HG02678 (cell line): ENCODE measurements around the gene REXO1.
A peak's percentile ranks its signal among the peaks of the same experiment; 100 is the strongest.
"Not testable (repeated sequence)": the region's sequence is repeated elsewhere in the genome, so short reads cannot be mapped to it uniquely, and the experiment has no call there.

Source experiments
- ATAC-seq: cut with Tn5 transposase; IDR thresholded peaks from one replicate; pipeline ENCODE4 v1.9.1; 2021; ENCODE audit warnings: mild to moderate bottlenecking, moderate library complexity; ENCODE audit not compliant: unreplicated experiment

The REXO1 gene, protein sequence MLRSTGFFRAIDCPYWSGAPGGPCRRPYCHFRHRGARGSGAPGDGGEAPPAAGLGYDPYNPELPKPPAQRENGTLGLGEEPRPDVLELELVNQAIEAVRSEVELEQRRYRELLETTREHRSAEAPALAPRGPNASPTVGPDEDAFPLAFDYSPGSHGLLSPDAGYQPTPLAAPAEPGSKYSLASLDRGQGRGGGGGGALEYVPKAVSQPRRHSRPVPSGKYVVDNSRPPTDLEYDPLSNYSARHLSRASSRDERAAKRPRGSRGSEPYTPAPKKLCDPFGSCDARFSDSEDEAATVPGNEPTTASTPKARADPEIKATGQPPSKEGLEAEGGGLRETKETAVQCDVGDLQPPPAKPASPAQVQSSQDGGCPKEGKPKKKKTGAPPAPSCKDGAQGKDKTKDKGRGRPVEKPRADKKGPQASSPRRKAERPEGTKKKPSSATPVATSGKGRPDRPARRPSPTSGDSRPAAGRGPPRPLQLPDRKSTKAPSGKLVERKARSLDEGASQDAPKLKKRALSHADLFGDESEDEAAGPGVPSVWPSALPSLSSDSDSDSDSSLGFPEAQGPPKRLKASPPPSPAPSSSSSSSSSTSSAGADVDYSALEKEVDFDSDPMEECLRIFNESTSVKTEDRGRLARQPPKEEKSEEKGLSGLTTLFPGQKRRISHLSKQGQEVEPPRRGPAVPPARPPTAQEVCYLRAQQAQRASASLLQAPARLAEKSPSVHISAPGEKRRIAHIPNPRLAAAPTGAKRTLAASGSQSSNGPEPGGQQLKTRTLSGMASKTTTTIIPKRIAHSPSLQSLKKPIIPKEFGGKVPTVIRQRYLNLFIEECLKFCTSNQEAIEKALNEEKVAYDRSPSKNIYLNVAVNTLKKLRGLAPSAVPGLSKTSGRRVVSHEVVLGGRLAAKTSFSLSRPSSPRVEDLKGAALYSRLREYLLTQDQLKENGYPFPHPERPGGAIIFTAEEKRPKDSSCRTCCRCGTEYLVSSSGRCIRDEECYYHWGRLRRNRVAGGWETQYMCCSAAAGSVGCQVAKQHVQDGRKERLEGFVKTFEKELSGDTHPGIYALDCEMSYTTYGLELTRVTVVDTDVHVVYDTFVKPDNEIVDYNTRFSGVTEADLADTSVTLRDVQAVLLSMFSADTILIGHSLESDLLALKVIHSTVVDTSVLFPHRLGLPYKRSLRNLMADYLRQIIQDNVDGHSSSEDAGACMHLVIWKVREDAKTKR

DNA sequence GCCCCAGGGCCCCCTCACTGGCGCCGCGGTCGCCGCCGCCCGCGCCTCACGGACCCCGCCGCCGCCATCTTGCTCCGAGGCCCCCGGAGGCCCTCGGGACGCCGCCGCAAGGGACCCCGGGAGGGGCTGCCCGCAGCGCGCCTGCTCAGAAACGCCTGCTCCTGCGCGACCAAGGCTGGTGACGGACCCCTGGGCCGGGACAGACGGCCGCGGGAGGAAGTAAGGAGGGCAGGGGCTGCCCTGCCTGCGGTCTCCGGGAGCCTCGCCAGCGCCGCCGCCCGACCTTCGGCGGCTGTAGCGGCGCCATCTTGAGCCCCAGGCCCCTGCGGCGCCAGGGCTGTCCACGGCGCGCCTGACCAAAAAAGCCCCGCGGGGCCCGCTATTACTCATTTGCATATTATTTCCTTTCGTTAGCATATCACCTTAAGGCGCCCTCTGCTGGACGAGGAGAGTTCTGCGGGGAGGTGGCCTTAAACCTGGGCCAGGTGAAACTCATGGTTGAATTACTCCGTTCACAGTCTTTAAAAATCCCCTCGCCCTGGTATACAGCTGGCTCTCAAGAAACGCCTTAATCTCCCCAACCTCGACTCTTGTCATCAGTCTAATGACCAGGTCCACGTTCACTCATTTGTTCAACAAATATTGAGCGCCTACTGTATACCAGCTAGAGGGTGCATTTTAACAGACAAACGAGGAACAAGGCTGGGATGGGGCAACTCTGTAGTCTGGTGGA lies at the start of gene REXO1:
REXO1 (minus strand) TSS at position 85 of the 733 bp plus-strand sequence. CDS start 125 bp downstream, outside the sequence.
- ATAC-seq = peak; percentile 73

DNA sequence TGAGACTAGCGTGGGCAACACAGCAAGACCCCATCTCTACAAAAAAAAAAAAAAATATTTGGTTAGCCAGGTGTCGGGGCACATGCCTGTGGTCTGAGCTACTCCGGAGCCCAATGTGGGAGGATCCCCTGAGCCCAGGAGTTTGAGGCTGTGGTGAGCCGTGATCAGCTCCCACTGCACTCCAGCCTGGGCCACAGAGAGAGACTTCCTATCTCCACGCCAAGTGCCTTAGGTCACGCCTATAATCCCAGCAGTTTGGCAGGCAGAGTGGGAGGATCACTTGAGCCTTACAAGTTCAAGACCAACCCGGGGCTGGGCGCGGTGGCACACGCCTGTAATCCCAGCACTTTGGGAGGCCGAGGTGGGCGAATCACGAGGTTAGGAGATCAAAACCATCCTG lies 48.2 kb upstream of the REXO1 start:
- no peak for ATAC-seq

DNA sequence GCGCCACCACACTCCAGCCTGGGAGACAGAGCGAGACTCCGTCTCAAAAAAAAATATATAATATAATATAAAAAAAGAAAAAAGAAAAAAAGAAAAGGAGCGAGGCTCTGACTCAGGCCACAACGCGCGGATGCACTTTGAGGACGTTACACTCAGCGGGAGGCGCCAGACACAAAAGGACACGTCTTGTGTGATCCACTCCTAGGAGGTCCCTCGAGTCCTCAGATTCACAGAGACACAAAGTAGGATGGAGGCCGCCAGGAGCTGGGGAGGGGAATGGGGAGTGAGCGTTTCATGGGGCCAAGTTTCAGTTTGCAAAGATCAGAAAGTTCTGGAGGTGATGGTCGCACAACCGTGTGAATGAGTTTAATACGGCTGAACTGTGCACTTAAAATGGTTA lies 45.5 kb upstream of the REXO1 start:
- ATAC-seq = no peak

GRCh38 chr19:1889907-1890306 lies 41.6 kb upstream of the REXO1 start:
- no peak for ATAC-seq

DNA sequence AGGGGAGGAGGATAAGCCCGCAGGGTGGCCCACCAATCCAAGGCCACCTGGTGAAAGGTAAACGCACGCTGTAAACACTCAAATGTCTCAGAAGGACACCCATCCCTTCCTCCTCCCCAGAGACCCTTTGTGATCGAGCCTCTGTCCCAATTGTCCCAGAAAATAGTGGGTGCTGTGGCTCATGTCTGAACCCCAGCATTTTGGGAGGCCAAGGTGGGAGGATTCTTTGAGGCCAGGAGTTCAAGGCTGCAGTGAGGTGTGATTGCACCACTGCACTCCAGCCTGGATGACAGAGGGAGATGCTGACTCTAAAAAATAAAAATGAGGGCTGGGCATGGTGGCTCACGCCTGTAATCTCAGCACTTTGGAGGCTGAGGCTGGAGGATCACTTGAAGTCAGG lies 40.1 kb upstream of the REXO1 start:
- ATAC-seq = no peak

GRCh38 chr19:1886360-1886759 lies 38.1 kb upstream of the REXO1 start:
- not testable (repeated sequence) for ATAC-seq

DNA sequence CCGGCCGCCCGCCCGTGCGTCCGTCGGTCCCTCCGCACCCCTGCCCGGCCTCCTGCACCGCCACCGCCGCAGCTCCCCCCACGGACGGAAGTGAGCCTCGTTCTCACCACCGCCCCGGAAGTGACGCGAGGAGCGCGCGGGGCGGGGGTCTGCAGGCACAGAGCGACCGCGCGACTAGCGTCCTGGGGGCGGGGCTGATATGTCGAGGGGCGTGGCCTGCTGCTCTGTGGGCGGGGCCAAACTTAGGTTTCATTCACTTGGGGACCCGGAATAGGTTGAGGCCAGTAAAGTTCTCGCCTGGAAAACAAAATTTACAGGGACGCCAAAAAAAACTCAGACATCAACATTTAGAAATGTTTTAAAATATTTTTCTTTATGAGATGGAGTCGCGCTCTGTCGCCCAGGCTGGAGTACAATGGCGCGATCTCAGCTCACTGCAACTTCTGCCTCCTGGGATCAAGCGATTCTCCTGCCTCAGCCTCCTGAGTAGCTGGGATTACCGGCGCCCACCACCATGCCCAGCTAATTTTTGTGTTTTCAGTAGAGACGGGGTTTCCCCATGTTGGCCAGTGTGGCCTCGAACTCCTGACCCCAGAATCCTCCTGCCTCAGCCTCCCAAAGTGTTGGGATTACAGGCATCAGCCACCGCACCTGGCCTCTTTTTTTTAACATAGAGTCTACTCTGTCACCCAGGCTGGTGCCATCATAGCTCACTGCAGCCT lies 37.3 kb upstream of the REXO1 start, which contains the start of gene ABHD17A:
ABHD17A (minus strand) TSS at position 99 of the 722 bp plus-strand sequence. CDS start 3,930 bp downstream, outside the sequence.
- peak; percentile 92 for ATAC-seq

- peak; percentile 17 for ATAC-seq
These were observed 36.5 kb upstream of the REXO1 start for GRCh38 chr19:1884719-1885334.

DNA sequence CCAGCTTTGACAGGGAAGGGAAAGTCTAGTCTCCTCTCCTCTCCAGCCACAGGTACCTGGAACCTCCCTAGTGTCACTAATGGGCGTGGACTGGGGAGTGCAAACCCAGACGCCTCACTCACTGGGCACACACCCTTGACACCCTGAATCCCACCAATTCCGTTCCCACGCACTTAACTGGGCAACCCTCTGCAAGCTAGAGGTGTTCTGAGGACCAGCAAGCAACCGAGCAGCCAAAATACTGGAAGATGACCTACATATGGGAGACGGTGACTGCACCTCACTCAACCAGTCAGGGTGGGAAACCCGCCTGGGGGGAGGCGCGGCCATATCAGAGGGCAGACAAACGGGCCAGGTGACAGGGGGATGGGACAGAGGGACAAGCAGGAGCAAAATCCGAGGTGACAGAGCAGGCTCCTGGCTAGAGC lies 36.0 kb upstream of the REXO1 start:
- ATAC-seq = no peak

- no peak for ATAC-seq
These were observed 35.5 kb upstream of the REXO1 start for GRCh38 chr19:1883784-1884183.

GRCh38 chr19:1882786-1883692 lies 34.8 kb upstream of the REXO1 start:
- ATAC-seq = no peak

- no peak for ATAC-seq
These were observed 34.0 kb upstream of the REXO1 start for GRCh38 chr19:1882089-1882785.

DNA sequence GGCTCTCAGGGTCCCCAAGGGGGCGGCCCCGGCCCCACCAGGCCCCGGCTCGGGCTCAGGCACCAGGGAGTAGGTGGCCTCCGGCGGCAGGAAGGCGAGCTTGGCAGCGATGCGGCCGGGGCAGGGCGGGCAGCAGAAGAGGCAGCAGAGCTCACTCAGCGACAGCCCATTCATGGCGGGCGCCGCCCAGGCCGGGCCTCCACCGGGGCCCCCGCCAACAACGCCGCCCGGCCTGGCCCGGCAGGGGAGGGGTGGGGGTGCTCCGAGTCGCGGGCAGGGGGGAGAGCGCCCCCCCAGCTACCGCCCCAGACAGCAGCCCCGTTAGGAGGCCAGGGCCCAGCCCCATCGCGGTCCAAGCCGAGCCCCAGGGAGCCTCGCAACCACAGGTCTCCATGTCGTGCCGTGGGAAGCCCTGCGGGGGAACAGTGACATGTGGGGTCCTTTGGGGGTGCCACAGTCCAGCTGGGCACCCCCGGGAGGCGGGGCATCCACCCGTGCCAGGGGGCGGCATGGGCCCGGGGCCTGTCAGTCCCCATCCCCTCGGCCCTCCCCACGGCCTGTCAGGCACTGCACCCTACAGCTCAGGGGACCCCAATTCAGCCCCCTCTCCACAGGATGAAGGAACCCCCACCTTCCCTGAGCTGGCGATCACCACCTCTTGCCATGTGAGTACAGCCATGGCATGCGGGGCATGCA lies 33.3 kb upstream of the REXO1 start:
- ATAC-seq = not testable (repeated sequence)

GRCh38 chr19:1880611-1881392 lies 32.5 kb upstream of the REXO1 start:
- no peak for ATAC-seq

DNA sequence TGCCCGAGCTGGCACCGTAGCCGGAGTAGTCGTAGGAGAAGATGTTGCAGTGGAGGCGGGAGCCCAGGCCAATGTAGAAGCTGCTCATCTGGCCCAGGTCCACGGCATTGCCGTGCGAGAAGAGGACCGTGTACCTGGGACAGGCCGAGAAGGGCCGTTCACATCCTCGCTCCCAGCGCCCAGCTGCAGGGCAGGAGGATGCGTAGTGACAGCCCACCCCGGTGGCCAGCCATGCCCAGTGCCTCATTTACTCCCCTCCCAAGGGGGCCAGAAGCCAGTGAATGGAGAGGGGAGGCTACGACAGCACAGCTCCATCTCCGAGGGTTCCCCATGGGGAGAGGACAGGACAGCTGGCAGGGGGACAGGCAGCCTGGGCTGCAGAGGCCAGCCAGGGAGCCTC lies 31.7 kb upstream of the REXO1 start:
- not testable (repeated sequence) for ATAC-seq

DNA sequence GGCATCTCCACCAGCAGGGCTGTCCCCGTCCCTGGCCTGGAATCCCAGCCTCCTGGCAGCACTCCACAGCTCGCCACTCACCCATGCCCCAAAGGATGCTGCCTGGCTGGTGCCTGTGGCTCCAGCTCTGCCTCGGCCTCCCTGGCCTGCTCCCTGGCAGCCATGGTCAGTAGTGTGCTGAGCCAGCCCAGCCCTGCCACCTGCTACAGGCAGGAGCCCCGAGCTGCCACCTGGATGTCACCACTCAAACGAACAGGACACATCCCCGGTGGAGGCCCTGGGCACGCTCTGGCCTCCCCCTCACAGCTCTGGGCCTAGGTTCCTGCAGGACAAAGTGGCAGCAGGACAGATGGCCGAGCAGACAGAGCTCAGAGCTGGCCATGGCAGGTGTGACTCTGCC lies 30.3 kb upstream of the REXO1 start:
- ATAC-seq = not testable (repeated sequence)
